GM18526 (cell line): ENCODE data around the gene BNIP5.

Source experiments
- POLR2A ChIP-seq: IDR thresholded peaks from 3 replicates; pipeline ENCODE4 v1.6.1; 2011; ENCODE audit not compliant: insufficient read length; ENCODE audit errors: extremely low read depth

Gene BNIP5

DNA sequence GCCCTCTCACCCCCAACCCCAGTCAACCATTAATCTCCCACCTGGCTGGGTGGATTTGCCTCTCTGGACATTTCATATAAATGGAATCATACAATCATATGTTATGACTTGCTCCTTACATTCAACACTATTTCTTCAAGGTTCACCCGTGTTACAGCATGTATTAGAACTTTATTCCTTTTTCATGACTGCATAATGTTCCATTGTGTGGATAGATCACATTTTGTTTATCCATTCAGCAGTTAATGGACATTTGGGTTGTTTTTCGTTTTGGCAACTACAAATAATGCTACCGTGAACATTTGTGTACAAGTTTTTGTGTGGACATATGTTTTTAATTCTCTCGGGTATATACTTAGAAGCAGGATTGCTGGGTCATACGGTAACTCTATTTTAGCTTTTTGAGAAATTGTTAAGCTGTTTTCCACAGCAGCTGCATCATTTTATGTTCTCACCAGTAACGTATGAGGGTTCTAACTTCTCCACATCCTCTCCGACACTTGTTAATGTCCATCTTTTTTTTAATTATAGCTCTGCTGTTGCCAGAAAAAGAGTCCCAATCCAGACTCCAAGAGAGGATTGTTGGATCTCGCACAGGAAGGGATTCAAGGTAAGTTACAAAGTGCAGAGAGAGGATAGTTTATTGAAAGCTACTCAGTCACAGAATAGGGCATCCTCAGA lies 15.9 kb upstream of the BNIP5 start:
- no peak for TF ChIP-seq POLR2A

DNA sequence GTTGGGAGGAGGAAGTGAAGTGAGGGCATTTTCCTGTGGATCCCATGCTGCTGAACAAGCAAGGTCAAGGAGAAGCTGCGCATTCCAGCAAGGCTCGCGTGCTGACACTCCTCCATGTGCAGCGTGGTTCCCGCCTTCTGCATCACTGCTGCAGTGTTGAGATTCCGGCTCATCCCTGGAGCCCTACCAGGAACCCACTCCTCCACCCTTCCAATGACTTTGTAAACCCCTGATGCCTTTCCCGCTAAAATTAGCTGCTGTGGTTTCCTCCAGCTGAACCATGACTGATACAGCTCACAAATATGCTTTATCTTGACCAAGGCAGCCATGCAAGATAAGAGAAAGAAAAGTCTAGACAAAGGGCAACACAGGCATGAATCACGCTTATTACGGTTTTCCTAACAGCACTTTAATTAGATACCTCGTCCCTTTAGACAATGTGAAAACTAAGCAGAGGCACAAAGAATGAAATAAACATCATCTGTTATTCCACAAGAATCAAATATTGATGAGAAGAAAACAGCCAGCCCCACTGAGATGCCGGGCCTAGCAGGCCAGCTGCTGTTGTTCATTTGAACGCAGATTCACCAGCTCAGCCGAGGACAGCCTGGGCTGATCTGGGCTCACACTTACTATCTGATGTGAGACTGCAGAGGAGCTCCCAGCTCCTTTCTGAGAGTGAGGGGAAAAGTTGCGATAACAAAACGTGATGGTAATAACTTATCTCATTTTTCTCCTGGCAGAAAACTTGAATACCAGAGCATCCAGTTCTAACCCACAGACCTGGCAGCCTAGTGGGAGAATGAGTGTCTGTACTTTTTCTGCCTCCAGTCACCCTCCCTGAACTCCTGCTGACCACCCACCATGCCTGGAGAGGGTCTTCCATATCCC lies 14.2 kb upstream of the BNIP5 start:
- no peak for TF ChIP-seq POLR2A

DNA sequence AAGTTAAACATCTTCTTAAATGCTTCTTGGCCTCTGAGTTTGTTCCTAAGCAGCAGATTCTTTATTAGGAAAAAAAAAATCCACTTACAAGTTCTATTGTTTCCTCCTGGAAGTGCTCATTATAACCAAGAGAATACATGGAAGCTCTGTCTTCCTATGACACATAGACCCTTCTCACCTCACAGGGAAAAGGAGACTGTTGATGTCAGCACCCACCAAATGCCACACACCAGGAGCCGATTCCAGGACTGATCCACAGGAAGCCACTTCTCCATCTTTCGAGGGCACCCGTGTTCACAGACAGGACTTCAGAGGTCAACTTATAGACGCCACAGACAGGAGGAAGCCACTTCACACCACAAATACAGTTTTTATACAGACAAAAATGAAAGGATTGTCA lies 13.4 kb upstream of the BNIP5 start:
- no peak for TF ChIP-seq POLR2A

DNA sequence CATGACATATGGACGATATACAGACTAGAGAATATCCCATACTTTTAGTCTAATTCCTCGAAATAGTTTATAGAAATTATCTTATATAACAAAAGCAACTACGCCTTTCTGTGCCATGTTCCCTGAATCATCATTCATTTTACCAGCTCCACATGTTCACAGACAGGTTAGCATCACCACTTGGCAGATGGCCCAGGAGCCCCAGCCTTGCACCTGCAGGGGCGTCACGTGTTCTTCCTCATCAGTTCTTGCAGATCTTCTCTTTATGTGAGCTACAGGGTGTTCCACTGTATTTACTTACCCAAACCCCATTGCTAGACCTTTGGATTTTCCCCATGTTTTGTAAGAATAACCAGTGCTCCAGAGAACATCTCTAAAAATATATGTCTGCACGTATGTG lies 12.6 kb upstream of the BNIP5 start:
- no peak for TF ChIP-seq POLR2A

DNA sequence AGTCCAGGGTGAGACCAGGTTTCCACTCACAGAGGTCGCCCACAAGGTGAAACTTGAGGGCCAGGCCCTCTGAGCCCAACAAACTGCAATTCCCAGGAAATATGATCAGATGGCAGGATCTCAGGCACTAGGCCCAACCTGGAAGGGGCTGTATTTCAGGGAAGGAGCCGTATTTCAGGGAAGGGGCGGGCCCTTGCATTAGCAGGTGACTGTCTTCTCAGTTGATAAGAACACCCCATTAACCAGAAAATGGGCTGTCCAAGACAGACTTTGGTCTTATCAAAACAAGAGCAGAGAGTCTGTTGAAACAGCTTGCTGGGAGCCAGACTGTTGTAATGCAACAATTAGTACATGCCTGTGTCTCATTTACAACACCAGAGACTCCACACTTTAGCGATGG lies 10.9 kb upstream of the BNIP5 start:
- TF ChIP-seq POLR2A = no peak

DNA sequence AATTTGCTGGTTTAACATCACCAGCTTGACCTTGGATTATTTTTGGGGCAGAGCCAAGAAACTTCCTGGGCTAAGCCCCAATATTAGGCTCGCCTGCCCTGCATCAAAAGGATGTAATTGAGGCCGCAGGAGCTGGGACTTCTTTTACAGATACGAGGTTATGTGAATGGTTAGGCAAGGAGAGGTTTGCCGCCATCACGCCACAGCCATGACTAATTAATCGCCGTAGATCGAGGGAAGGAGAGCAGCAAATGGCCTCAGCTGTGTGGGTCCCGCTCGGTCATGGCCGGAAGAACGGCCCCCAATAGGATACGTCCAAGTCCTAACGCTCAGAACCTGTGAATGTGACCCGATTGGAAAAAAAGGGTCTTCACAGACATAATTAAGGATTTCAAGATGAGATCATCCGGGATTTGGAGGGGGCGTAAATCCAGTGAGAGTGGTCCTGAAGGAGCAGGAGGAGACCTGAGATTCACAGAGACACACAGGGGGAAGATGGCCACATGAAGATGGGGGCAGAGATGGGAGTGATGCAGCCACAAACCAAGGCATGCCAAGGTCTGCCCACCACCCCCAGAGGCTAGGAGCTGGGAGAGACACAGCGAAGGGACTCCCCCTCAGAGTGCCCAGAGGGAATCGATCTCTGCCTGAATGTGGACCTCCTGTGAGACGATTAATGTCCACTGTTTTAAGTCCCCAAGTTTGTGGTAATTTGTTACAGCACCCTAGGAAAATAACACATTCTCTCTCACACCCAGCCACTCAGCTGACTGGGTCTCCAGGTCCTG lies 10.0 kb upstream of the BNIP5 start:
- TF ChIP-seq POLR2A = no peak

DNA sequence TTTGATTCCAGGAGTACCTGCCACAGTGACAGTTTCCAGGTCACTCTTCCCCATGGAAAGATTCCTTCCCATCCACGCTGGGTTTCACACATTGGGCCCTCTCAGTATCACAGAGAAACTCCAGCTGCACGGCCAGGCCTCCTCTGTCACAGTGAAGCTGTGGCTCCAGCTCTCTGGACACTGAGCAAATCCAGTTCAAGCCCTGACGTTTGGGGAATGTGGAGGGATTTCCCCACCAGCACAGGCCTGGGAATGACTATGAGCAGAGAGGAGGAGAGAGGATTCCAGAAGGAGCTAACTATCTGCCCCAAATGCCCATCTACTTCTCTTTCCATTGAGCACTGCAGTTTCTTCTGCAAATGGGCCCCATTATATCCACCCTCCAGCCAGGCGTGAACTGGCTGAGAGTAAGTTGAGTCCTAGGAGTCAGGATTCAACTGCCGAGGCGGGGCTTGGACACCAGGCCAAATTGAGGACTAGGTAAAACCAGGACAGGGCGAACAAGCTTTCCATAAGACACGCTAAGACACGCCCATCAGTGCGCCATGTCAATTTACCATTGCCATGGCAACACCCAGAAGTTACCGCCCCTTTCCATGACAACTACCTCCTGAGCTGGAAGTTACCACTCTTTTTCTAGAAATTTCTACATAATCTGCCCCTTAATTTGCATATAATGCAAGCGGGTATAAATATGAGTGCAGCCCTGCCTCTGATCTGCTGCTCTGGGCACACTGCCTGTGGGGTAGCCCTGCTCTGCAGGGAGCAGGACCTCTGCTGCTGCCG lies 9.2 kb upstream of the BNIP5 start:
- TF ChIP-seq POLR2A = no peak

DNA sequence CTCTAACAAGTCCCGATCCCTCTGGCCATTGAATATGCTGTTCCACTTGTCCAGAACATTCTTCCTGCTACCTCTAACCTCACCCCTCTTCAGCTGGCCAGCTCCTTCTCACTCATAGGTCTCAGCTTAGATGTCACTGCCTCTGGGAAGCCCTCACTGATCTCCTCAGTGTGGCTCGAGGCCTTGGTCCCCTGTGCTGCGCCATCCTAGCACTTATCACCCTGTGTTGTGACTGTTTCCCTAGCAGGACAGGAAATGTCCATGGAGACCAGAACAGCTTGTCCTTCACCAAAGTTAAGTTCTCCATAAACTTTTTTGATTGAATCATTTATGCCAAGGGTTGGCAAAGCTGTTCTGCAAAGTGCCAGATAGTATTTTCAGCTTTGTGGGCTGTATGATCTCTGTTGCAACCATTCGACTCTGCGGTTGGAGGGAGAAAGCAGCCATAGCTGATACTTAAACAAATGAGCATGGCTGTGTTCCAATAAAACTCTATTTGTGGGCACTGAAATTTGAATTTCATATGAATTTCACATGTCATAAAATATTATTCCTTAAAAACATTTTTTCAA lies 6.5 kb upstream of the BNIP5 start:
- TF ChIP-seq POLR2A = no peak

DNA sequence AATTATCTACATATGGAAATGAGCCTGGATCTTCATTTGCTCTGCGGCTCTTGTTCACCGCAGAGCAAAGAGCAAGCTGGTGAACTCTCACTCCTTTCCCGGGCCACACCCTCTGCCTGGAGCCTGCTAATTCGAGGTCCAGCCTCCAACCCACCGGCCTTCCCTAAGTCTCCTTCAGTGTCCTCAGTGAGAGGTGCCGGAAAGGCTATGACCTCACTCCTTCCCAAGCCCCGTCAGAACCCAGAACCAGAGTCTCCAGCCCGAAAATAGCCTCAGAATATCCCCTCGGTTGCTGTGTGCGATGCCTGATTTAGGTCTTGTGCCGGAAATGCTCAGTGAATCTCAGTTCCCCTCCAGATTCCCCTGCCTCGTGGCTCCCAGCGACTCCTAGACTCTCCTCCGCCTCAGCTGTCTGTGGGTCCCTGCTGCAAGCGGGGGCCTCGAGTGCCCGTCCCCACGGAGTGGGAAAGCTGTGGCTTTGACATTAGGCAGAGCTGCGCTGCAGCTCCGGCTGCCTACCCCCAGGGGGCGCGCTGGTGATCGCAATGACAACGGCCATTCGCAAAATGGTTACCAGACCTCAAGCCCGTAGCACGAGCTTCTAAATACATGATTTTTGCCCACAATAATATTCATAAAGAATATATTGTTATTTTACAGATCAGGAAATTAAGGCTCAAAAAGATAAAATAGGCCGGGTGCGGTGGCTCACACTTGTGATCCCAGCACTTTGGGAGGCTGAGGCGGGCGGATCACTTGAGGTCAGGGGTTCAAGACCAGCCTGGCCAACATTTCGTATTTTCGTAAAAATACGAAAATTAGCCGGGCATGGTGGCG lies 4.1 kb upstream of the BNIP5 start:
- no peak for TF ChIP-seq POLR2A

DNA sequence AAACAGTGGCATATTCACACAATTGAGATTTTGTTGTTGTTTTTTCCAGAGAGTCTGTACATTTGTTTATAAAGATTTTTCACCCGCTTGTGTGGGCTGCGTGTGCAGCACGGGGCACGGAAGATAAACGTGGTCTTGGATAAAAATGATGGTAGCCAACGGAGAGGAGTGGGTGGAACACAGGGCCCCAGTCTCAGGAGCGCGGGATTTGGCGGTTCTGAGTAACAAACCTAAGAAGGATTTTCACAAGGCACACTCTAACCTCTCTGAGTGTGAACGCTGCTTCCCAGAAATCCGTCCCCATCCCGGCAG lies 3.6 kb upstream of the BNIP5 start:
- no peak for TF ChIP-seq POLR2A

DNA sequence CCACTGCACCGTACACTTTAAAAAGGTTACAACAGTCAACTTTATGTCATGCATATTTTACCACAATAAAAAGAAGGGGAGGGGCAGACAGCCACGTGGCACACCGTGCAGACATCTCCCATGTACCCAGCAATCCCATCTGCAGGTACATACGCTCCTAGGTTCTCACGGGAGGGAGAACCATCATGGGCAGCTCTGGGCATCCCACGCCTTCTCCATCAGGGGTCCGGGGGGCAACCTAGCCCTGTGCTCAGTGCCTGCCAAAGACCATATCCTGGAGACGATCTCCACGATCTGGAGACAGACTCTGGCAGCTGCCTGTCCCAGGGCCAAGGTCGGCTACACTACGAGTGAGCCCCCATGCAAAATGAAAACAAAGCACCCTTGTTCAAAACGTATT lies 2.5 kb upstream of the BNIP5 start:
- TF ChIP-seq POLR2A = no peak

DNA sequence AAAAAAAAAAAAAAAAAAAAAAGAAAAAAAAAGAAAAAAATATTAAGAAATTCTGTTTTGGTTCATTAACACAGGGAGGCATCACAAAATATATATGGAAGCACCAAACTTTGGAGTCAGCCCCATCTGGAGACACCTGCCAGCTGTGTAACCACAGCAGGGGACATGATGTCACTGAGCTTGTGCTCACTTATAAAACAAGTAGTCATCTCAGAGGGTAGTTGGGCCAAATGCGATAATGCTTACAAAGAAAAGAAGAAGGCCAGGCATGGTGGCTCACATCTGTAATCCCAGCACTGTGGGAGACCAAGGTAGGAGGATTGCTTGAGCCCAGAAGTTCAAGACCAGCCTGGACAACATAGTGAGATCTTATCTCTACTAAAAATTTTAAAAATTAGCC lies 1.1 kb upstream of the BNIP5 start:
- TF ChIP-seq POLR2A = no peak

DNA sequence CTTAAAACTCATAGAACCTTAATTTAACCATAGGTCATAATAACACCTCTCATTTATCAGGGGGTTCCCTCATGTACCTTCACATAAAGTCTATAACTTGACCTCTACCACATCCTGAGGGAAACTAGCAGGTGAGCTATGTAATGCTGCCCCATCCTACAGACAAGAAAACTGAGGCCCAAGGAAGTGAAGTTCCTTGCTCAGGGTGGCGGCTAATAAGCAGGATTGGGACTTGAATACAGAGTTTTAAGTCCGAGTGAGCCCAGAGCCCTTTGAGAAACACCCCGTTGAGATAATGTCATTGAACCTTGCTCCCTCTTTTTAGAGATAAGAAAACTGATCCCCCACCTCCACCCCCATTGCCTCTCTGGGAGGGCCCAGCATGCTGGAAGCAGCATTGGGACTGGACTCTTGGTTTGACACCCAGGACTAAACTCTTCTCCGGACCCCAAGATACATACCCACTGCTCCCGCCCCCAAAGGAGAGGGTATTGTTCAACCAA lies 429 bp downstream of the BNIP5 start:
- TF ChIP-seq POLR2A = no peak
